Ovary (tissue), 3 donors: ENCODE results near the gene BBS9.

ENCODE experiments used
- POLR2A ChIP-seq: fragments of 450-650 bp; IDR thresholded peaks from one replicate; pipeline ENCODE4 v1.6.1; 2017; ENCODE audit warnings: antibody characterized with exemption, mild to moderate bottlenecking, moderate library complexity
- TF ChIP-seq, protein P1 (sequence below), 3 donors: fragments of 450-650 bp in 2 of 3; fragments of 200-600 bp in 1 of 3; IDR thresholded peaks; one replicate each; pipeline versions ENCODE4 v1.5.1 to v1.8.0; 2016 to 2022; ENCODE audit warnings: antibody characterized with exemption in 3 of 3, mild to moderate bottlenecking in 1 of 3
- donor health status: DM: no; HTN: no; CAD: no.

DNA sequence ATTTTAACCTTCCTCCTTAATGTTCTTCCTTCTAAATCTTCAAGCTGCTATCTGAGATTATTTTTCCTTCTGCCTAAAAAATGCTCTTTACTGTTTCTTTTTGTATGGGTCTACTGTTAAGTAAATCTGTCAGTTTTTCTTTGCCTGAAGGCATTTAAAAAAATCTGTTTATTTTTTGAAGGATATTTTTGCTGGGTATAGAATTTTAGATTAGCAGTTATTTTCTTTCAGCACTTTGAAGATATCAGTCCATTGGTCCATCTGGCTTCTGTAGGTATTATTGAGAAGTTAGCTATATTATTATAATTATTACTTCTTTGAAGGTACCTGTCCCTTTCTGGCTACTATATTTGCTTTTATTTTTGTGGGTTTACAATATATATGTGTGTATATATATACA lies 171.4 kb downstream of the BBS9 start:
- TF ChIP-seq, protein P1, sequence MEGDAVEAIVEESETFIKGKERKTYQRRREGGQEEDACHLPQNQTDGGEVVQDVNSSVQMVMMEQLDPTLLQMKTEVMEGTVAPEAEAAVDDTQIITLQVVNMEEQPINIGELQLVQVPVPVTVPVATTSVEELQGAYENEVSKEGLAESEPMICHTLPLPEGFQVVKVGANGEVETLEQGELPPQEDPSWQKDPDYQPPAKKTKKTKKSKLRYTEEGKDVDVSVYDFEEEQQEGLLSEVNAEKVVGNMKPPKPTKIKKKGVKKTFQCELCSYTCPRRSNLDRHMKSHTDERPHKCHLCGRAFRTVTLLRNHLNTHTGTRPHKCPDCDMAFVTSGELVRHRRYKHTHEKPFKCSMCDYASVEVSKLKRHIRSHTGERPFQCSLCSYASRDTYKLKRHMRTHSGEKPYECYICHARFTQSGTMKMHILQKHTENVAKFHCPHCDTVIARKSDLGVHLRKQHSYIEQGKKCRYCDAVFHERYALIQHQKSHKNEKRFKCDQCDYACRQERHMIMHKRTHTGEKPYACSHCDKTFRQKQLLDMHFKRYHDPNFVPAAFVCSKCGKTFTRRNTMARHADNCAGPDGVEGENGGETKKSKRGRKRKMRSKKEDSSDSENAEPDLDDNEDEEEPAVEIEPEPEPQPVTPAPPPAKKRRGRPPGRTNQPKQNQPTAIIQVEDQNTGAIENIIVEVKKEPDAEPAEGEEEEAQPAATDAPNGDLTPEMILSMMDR (IDR thresholded peaks at IDR 0.05), result no peak
- no peak for TF ChIP-seq POLR2A
